Gastrocnemius medialis (tissue), 4 donors: ENCODE measurements around the gene EP300. TPM values are rescaled to one million over a fixed set of nuclear protein-coding genes. Genes with fewer than 3 reads are reported as not detected.

Experiments
- ATAC-seq, 2 donors: fragments of 150-250 bp; one replicate each; pipeline ENCODE4 v1.9.1; 2016
- DNase-seq, 2 donors: peaks; one replicate each; pipeline ENCODE4 v3.0.0-alpha.2; 2019
- H3K27ac ChIP-seq, 4 donors: fragments of 200-600 bp; sonication (generic); 1 replicate in 1 of 4; 2 replicates in 3 of 4; pipeline ENCODE4 v1.5.1; 2016 to 2018; ENCODE audit warnings: mild to moderate bottlenecking in 2 of 4, moderate library complexity in 1 of 4
- H3K27me3 ChIP-seq, 3 donors: fragments of 200-600 bp; sonication (generic) in 2 of 3; 1 replicate in 1 of 3; 2 replicates in 2 of 3; pipeline versions ENCODE4 v1.5.1 to v1.6.0; 2016 to 2019; ENCODE audit warnings: mild to moderate bottlenecking in 1 of 3, moderate library complexity in 1 of 3
- H3K36me3 ChIP-seq, 2 donors: fragments of 200-600 bp; sonication (generic) in 1 of 2; one replicate each; pipeline ENCODE4 v1.5.1; 2017 to 2018
- H3K4me1 ChIP-seq, 2 donors: fragments of 200-600 bp; sonication (generic) in 1 of 2; one replicate each; pipeline ENCODE4 v1.5.1; 2016 to 2017; ENCODE audit warnings: mild to moderate bottlenecking in 2 of 2
- H3K4me3 ChIP-seq, 4 donors: fragments of 200-600 bp; sonication (generic) in 3 of 4; 1 replicate in 1 of 4; 2 replicates in 3 of 4; pipeline ENCODE4 v1.5.1; 2016 to 2019; ENCODE audit warnings: mild to moderate bottlenecking in 2 of 4
- H3K9me3 ChIP-seq, 3 donors: fragments of 200-600 bp; sonication (generic) in 2 of 3; 1 replicate in 1 of 3; 2 replicates in 2 of 3; pipeline ENCODE4 v1.5.1; 2016 to 2019
- CTCF ChIP-seq, 5 experiments: fragments of 450-650 bp in 3 of 5; fragments of 200-600 bp in 2 of 5; sonication (generic) in 2 of 5; IDR thresholded peaks in 4 of 5; conservative IDR thresholded peaks in 1 of 5; 1 replicate in 4 of 5; 2 replicates in 1 of 5; pipeline ENCODE4 v1.5.1; 2016 to 2019; ENCODE audit warnings: antibody characterized with exemption in 5 of 5, mild to moderate bottlenecking in 3 of 5, moderate library complexity in 3 of 5
- POLR2A ChIP-seq, 2 donors: fragments of 450-650 bp; IDR thresholded peaks; one replicate each; pipeline ENCODE4 v1.6.1; 2017; ENCODE audit warnings: antibody characterized with exemption in 2 of 2, mild to moderate bottlenecking in 2 of 2, moderate library complexity in 2 of 2
- in situ Hi-C, 4 donors: fragments of 200-750 bp; cut with MboI; loops; one replicate each; pipeline versions ENCODE4 v1.15.0 to v1.8.0; 2017; ENCODE audit warnings: low sequenced_read_pairs in 4 of 4
- intact Hi-C: fragments of 100-400 bp; cut with DNase I; formaldehyde crosslinking; loops from one replicate; pipeline ENCODE4 v1.15.1; 2023; ENCODE audit warnings: low total_unique reads
- microRNA counts, 2 donors: library from miRNA; unstranded; fragments of <30 nt; microRNA quantifications; one replicate each; lab custom pipeline; 2016
- total RNA-seq, 4 donors: library from RNA; depleted of rRNA; stranded (reverse); fragments of >200 nt; gene quantifications; one replicate each; pipeline versions ENCODE4 v1.1.0 to v1.2.3, GENCODE V29; 2016

The EP300 gene
- total RNA-seq, 4 donors from 2014 or later, result 29.6 to 53.0 (median 38.0) TPM

- ATAC-seq (no peak), DNase-seq (no peak)
- intact Hi-C loops, result no loop called here
- Histone ChIP-seq H3K27me3 (no peaks in the 10 kb centered on the region), H3K4me1 (no peaks in the 10 kb centered on the region), H3K27ac (no peak overlapping the region), H3K36me3 (peaks cover 0 to 88% of the 10 kb centered on the region in 2 donors), H3K4me3 (no peak overlapping the region), H3K9me3 (no peaks in the 10 kb centered on the region)
- TF ChIP-seq CTCF (IDR thresholded peaks at IDR 0.05 in 4 of 5, conservative IDR thresholded peaks at IDR 0.05 in 1 of 5) (no peak), POLR2A (IDR thresholded peaks at IDR 0.05) (no peak)
- in situ Hi-C loops, result no loop called here
Measured at GRCh38 chr22:41223535-41223934, 131.1 kb downstream of the EP300 start.

- Histone ChIP-seq H3K4me3 (no peak overlapping the region), H3K4me1 (no peaks in the 10 kb centered on the region), H3K9me3 (no peaks in the 10 kb centered on the region), H3K36me3 (peaks cover 0 to 74% of the 10 kb centered on the region in 2 donors), H3K27me3 (no peaks in the 10 kb centered on the region), H3K27ac (no peak overlapping the region)
- intact Hi-C loops, result no loop called here
- in situ Hi-C loops, result no loop called here
- DNase-seq (peak; percentile 19 to 31), ATAC-seq (no peak)
- TF ChIP-seq CTCF (IDR thresholded peaks at IDR 0.05 in 4 of 5, conservative IDR thresholded peaks at IDR 0.05 in 1 of 5), result no peak
- TF ChIP-seq POLR2A (IDR thresholded peaks at IDR 0.05), result no peak
Measured at GRCh38 chr22:41226723-41227655, 134.6 kb downstream of the EP300 start.

GRCh38 chr22:41229215-41229614, 136.8 kb downstream of the EP300 start:
- H3K27me3 ChIP-seq, result no peaks in the 10 kb centered on the region
- intact Hi-C loops, result no loop called here
- H3K36me3 ChIP-seq, result peaks cover 0 to 52% of the 10 kb centered on the region in 2 donors
- H3K9me3 ChIP-seq, result no peaks in the 10 kb centered on the region
- H3K4me3 ChIP-seq, result no peak overlapping the region
- H3K27ac ChIP-seq, result no peak overlapping the region
- H3K4me1 ChIP-seq, result no peaks in the 10 kb centered on the region
- ATAC-seq, result no peak
- no peak for DNase-seq
- no peak for TF ChIP-seq CTCF (IDR thresholded peaks at IDR 0.05 in 4 of 5, conservative IDR thresholded peaks at IDR 0.05 in 1 of 5)
- TF ChIP-seq POLR2A (IDR thresholded peaks at IDR 0.05), result no peak
- in situ Hi-C loops, result no loop called here

MicroRNA genes within 50 kb of the gene (microRNA counts, 767-probe panel; counts per million panel counts)
- microRNA hsa-miR-1281 (lab: Ali Mortazavi, UCI), result 356 to 448 counts per million in 2 donors

Other genes with a start within 250 kb of the EP300 start
- 100 to 1,000 TPM; 122 to 265 (median 197) TPM for gene ST13, start 236.0 kb upstream of the EP300 start, total RNA-seq
- gene XPNPEP3, start 235.4 kb upstream of the EP300 start, total RNA-seq, result 10 to 100 TPM in 1 of 4 donors, 1 to 10 TPM in 3; 3.6 to 12.4 (median 7.4) TPM
- not detected for gene DNAJB7, start 230.5 kb upstream of the EP300 start, total RNA-seq
- 10 to 100 TPM; 36.1 to 53.0 (median 46.7) TPM for gene RBX1, start 141.2 kb upstream of the EP300 start, total RNA-seq
- 10 to 100 TPM in 3 of 4 donors, 1 to 10 TPM in 1; 4.8 to 14.4 (median 12.4) TPM for gene L3MBTL2, start 112.7 kb downstream of the EP300 start, total RNA-seq
- 1 to 10 TPM in 1 of 4 donors, under 1 TPM in 1, not detected in 2; 0.73 to 1.3 TPM for gene CHADL, start 148.3 kb downstream of the EP300 start, total RNA-seq
- 10 to 100 TPM; 31.4 to 75.2 (median 52.1) TPM for gene RANGAP1, start 193.6 kb downstream of the EP300 start, total RNA-seq
- 10 to 100 TPM; 17.0 to 22.6 (median 20.5) TPM for gene ZC3H7B, start 208.9 kb downstream of the EP300 start, total RNA-seq